Activated CD8-positive, alpha-beta T cell treated with anti-CD3 and anti-CD28 coated beads, Interleukin-2, amount 10 ng/mL, durations not matched to agents 7 days and 5 days (primary cell): ENCODE measurements around the gene SRSF9. TPM values are rescaled to one million over a fixed set of nuclear protein-coding genes. Genes with fewer than 3 reads are reported as not detected.
"Not testable (repeated sequence)": the region's sequence is repeated elsewhere in the genome, so short reads cannot be mapped to it uniquely, and the experiment has no call there.

Experiments used
- ATAC-seq: fragments of 150-1000 bp; cut with Tn5 transposase; one replicate; pipeline ENCODE4 v1.10.0; 2021; ENCODE audit warnings: moderate library complexity
- CTCF ChIA-PET: fragments of 350-600 bp; sonication (Branson Sonifier 250); formaldehyde crosslinking; loops from one replicate; lab custom pipeline; 2021; ENCODE audit warnings: antibody characterized with exemption; lab: Charles Lee
- POLR2A ChIA-PET: fragments of 350-600 bp; sonication (Branson Sonifier 250); formaldehyde crosslinking; loops from one replicate; lab custom pipeline; 2021; ENCODE audit warnings: antibody characterized with exemption; lab: Charles Lee
- DNase-seq: peaks from one replicate; pipeline ENCODE4 v3.0.0-alpha.2; 2020
- H3K27ac Mint-ChIP-seq: one replicate; pipeline ENCODE4 v1.8.0; 2021; ENCODE audit warnings: mild to moderate bottlenecking, mixed read lengths
- H3K27me3 Mint-ChIP-seq: one replicate; pipeline ENCODE4 v1.8.0; 2021; ENCODE audit warnings: low read depth, mixed read lengths
- H3K36me3 Mint-ChIP-seq: one replicate; pipeline ENCODE4 v1.8.0; 2021; ENCODE audit warnings: low read depth, mixed read lengths
- H3K4me1 Mint-ChIP-seq: one replicate; pipeline ENCODE4 v1.8.0; 2021; ENCODE audit warnings: low read depth, mixed read lengths
- H3K4me3 Mint-ChIP-seq: one replicate; pipeline ENCODE4 v1.8.0; 2021; ENCODE audit warnings: mild to moderate bottlenecking, mixed read lengths
- H3K9me3 Mint-ChIP-seq: one replicate; pipeline ENCODE4 v1.8.0; 2022; ENCODE audit warnings: mixed read lengths; ENCODE audit not compliant: insufficient read depth
- total RNA-seq, 2 experiments: library from RNA; stranded (reverse); gene quantifications; one replicate each; pipeline ENCODE4 v1.2.3, GENCODE V29; 2021

SRSF9 gene
- total RNA-seq, 2 experiments from 2014 or later: 199 to 219 TPM

DNA sequence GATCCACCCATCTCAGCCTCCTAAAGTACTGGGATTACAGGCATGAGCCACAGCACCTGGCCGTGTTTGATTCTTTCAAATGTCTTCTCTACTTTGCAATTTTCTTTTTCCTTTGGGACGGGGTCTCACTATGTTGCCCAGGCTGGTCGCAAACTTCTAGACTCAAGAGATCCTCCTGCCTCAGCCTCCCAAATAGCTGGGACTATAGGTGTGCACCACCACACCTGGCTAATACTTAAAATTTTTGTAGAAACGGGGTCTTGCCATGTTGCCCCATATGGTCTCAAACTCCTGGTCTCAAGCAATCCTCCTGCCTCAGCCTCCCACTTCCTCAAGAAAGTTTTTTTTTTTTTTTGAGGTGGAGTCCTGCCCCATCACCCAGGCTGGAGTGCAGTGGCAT is 21.6 kb downstream of the SRSF9 start:
- peak overlapping the region; percentile 99 for H3K27ac Mint-ChIP-seq
- no peaks in the 10 kb centered on the region for H3K9me3 Mint-ChIP-seq
- no peak for ATAC-seq
- H3K4me1 Mint-ChIP-seq: peaks cover 40% of the 10 kb centered on the region
- ChIA-PET POLR2A (interaction anchor here (1.1 to 1.9 kb wide), 2 partner anchors 22 to 155 kb away, joined by 3 to 6 read pairs; partner anchors contain the start of genes RNU4-1 and SRSF9), CTCF (interaction anchor here (1.5 to 2.2 kb wide), 4 partner anchors 10 to 220 kb away, joined by 3 to 17 read pairs (median 7); partner anchors contain the start of gene SRSF9)
- DNase-seq: no peak
- H3K36me3 Mint-ChIP-seq: peaks cover 52% of the 10 kb centered on the region
- H3K27me3 Mint-ChIP-seq: no peaks in the 10 kb centered on the region
- peak overlapping the region; percentile 97 for H3K4me3 Mint-ChIP-seq

DNA sequence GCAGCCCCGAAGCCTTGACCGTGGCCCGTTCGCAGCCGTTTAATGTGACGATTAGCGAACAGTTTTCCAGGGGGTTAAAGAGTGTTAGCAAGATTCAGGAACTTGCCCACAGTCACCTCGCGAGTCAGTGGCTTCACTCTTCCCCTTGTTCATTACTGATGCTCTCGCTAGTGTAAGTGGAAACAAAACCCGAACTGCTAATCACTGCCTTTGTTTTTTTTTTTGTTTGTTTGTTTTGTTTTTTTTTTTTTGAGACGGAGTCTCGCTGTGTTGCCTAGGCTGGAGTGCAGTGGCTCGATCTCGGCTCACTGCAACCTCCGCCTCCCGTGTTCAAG is 22.7 kb downstream of the SRSF9 start:
- H3K27me3 Mint-ChIP-seq, DNase-seq, ATAC-seq, H3K9me3 Mint-ChIP-seq: not testable (repeated sequence)
- peaks cover 56% of the 10 kb centered on the region for H3K36me3 Mint-ChIP-seq
- ChIA-PET CTCF (interaction anchor here (1.5 to 2.5 kb wide), 5 partner anchors 11 to 219 kb away, joined by 3 to 17 read pairs (median 6); partner anchors contain the start of gene SRSF9), POLR2A (interaction anchor here (0.6 to 1.9 kb wide), 4 partner anchors 9 to 154 kb away, joined by 3 to 6 read pairs (median 3); partner anchors contain the start of genes RNU4-1 and SRSF9)
- H3K4me3 Mint-ChIP-seq: peak overlapping the region; percentile 97
- peaks cover 41% of the 10 kb centered on the region for H3K4me1 Mint-ChIP-seq
- peak overlapping the region; percentile 99 for H3K27ac Mint-ChIP-seq

DNA sequence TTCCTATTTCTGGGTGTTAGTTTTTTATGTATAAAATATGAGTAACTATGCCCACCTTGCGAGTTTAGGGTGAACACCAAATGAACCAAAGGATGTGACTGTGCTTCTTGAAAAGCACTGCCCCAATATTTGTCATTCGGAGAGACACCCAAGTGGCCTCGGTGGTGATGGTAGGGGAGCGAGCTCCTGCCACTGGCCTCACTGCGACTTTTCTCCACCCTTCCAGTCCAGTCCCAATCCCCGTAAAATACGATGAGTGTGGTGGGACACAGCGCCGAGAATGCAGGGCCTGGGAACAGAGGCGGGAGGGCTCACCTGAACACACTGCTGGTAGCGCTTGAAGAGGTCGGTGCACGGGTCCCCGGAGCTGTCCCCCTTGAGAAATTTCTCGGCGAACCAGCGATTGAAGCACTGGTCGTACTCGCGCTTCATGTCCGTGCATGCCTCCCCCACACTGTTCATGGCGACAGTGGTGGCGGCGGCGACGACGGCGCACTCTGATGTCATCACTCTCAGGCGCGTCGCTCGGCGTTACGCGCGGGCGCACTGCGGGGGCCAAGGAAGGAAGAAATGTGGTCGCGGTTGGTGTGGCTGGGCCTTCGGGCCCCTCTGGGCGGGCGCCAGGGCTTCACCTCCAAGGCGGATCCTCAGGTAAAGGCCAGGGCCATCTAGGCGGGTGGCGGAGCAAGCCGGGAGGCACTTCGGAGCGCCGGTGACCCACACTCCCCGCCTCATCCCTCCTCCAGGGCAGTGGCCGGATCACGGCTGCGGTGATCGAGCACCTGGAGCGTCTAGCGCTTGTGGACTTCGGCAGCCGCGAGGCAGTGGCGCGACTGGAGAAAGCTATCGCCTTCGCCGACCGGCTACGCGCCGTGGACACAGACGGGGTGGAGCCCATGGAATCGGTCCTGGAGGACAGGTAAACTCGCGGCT is 23.4 kb downstream of the SRSF9 start, which contains the start of the genes GATC and TRIAP1:
Gene GATC, plus strand, starts transcription at position 534 of the 933 bp plus-strand sequence. Its CDS starts 37 bp downstream, at position 571.
Gene TRIAP1, minus strand, starts transcription at position 474 of the 933 bp plus-strand sequence. Its CDS starts 12 bp downstream, at position 462.
- Mint-ChIP-seq H3K36me3 (peaks cover 62% of the 10 kb centered on the region), H3K4me3 (peak within 1 kb of the TSS; percentile 97), H3K9me3 (no peaks in the 10 kb centered on the region), H3K27ac (peak within 1 kb of the TSS; percentile 99), H3K27me3 (no peaks in the 10 kb centered on the region), H3K4me1 (peaks cover 41% of the 10 kb centered on the region)
- peak; percentile 96 for ATAC-seq
- ChIA-PET POLR2A (interaction anchor here (0.6 to 1.9 kb wide), 5 partner anchors 9 to 743 kb away, joined by 3 to 6 read pairs (median 3); partner anchors contain the start of gene SRSF9), CTCF (interaction anchor here (1.5 to 2.8 kb wide), 4 partner anchors 12 to 23 kb away, joined by 6 to 17 read pairs (median 12); partner anchors contain the start of gene SRSF9)
- DNase-seq: peak; percentile 92

- H3K27ac Mint-ChIP-seq: peak overlapping the region; percentile 99
- POLR2A ChIA-PET: interaction anchor here (1.3 kb wide), 1 partner anchor 14 kb away, joined by 3 read pairs; no protein-coding TSS in a partner anchor
- ATAC-seq (no peak), DNase-seq (no peak)
- CTCF ChIA-PET: interaction anchor here (1.4 to 2.8 kb wide), 4 partner anchors 9 to 25 kb away, joined by 3 to 17 read pairs (median 8); partner anchors contain the start of gene SRSF9
- no peaks in the 10 kb centered on the region for H3K9me3 Mint-ChIP-seq
- peaks cover 49% of the 10 kb centered on the region for H3K4me1 Mint-ChIP-seq
- H3K27me3 Mint-ChIP-seq: no peaks in the 10 kb centered on the region
- H3K36me3 Mint-ChIP-seq: peaks cover 70% of the 10 kb centered on the region
- H3K4me3 Mint-ChIP-seq: peak overlapping the region; percentile 97
Observed at GRCh38 chr12:120444676-120445075, 24.9 kb downstream of the SRSF9 start.

DNA sequence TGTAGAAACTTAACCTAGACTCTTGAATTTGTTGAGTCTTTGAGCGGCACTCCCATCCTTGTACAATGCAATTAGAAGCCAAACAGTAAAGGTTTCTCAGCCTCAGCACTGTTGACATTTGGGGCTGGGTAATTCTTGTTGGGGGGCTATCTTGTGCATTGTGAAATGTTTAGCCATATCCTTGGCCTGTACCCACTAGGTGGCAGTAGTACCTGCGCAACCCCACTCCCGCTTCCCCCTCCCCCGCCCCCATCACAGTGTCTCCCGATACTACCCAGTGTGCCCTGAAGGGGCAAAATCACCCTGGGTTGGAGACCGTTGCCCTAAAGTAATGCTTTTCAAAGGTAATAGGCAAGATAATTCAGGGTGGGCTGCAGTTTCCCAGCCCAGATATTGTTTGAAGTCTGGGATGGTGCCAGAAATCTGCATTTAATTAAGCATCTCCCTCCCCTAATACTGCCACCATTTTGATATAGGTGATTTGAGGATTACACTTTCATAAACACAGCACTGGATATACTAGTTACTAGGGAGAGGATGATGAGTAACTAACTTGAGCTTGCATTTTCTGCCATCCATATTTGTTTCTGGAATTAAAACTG is 29.8 kb downstream of the SRSF9 start:
- peaks cover 31% of the 10 kb centered on the region for H3K4me1 Mint-ChIP-seq
- DNase-seq (peak; percentile 86), ATAC-seq (peak; percentile 42)
- CTCF ChIA-PET: interaction anchor here (0.6 to 2.0 kb wide), 19 partner anchors 14 to 212 kb away, joined by 3 to 27 read pairs (median 4); partner anchors contain the start of genes COQ5, DYNLL1, POP5 and SIRT4
- peaks cover 48% of the 10 kb centered on the region for H3K36me3 Mint-ChIP-seq
- H3K9me3 Mint-ChIP-seq: no peaks in the 10 kb centered on the region
- no peaks in the 10 kb centered on the region for H3K27me3 Mint-ChIP-seq
- H3K4me3 Mint-ChIP-seq: peak overlapping the region; percentile 45
- POLR2A ChIA-PET: interaction anchor here (1.0 kb wide), 2 partner anchors 29 to 149 kb away, joined by 3 to 4 read pairs; no protein-coding TSS in a partner anchor
- no peak overlapping the region for H3K27ac Mint-ChIP-seq

- ATAC-seq (no peak), DNase-seq (no peak)
- H3K4me1 Mint-ChIP-seq: peaks cover 20% of the 10 kb centered on the region
- H3K27me3 Mint-ChIP-seq: no peaks in the 10 kb centered on the region
- POLR2A ChIA-PET: interaction anchor here (1.3 to 2.1 kb wide), 5 partner anchors 20 to 147 kb away, joined by 4 to 10 read pairs (median 4); partner anchors contain the start of genes RNU4-1, RNU4-2 and SIRT4
- H3K27ac Mint-ChIP-seq: peak overlapping the region; percentile 92
- CTCF ChIA-PET: interaction anchor here (1.0 to 2.3 kb wide), 11 partner anchors 11 to 249 kb away, joined by 3 to 12 read pairs (median 6); partner anchors contain the start of genes DYNLL1, POP5 and SIRT4
- no peaks in the 10 kb centered on the region for H3K9me3 Mint-ChIP-seq
- H3K36me3 Mint-ChIP-seq: peaks cover 37% of the 10 kb centered on the region
- H3K4me3 Mint-ChIP-seq: peak overlapping the region; percentile 83
Observed at GRCh38 chr12:120438495-120439198, 30.9 kb downstream of the SRSF9 start.

DNA sequence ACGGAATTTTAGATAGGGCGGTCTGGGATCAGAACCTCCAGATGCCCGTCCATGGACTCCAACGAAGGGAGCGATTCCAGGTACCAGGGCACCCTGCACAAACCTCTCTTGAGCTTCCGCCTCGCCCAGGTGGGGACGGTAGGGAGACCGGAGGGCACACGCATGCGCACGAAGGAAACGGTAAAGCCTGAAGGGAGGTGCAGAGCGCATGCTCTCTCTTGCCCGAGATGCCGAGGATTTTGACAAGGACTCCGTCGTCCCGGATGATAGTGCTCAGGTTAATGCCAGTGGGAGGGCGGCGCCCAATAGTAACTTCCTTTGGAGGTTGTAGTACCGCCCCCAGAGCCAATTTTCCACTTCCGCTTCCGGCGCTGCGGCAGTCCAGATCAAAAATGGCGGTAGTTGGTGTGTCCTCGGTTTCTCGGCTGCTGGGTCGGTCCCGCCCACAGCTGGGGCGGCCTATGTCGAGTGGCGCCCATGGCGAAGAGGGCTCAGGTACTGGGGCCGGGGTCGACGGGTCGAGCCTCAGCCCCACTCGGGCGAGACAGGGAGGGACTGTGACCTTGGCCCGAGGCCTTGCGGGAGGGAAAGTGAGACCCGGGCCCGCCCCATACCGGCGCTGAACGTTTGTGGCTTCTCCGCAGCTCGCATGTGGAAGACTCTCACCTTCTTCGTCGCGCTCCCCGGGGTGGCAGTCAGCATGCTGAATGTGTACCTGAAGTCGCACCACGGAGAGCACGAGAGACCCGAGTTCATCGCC is 31.6 kb downstream of the SRSF9 start, which contains the start of gene COX6A1:
Gene COX6A1, plus strand, starts transcription at position 379 of the 760 bp plus-strand sequence. Its CDS starts 14 bp downstream, at position 393.
- ChIA-PET POLR2A (interaction anchor here (0.5 to 2.1 kb wide), 8 partner anchors 9 to 962 kb away, joined by 3 to 10 read pairs (median 4); partner anchors contain the start of genes RNU4-1, RNU4-2 and SIRT4), CTCF (interaction anchor here (0.6 to 2.3 kb wide), 13 partner anchors 12 to 144 kb away, joined by 3 to 12 read pairs (median 4); partner anchors contain the start of genes DYNLL1, POP5 and SIRT4)
- Mint-ChIP-seq H3K4me3 (peak within 1 kb of the TSS; percentile 83), H3K27me3 (no peaks in the 10 kb centered on the region), H3K9me3 (no peaks in the 10 kb centered on the region), H3K36me3 (peaks cover 31% of the 10 kb centered on the region), H3K4me1 (peaks cover 24% of the 10 kb centered on the region), H3K27ac (peak within 1 kb of the TSS; percentile 92)
- peak; percentile 98 for ATAC-seq
- peak; percentile 99 for DNase-seq

DNA sequence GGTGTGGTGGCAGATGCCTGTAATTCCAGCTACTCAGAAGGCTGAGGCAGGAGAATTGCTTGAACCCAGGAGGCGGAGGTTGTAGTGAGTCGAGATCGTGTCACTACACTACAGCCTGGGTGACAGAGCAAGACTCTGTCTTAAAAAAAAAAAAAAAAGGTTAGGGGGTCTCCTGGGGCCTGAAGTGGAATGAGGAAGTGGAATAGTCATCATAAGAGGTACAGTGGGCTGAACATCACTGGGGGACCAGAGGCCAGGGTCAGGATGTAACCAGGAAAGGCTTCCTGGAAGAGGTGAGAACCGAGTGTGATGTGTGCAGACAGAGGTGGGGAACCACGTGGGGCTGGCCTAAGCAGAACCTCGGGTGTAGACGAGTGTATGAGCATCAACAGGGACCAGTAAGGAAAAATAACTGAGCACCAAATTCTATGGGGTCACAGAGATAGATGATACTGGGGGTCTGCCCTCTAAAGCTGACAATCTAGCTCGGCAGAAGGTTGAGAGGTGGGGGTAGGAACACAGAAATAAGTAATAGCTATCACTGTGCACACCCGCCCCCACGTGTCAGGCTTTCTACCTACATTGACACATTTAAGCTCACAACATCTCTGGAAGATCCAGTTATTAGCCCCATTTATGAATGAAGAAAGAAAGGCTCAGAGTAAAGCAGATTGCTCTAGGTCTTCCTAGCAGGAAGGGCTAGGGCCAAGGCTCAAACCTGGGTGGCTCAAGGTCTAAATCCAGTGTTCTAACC is 36.6 kb downstream of the SRSF9 start:
- Mint-ChIP-seq H3K36me3 (peaks cover 1% of the 10 kb centered on the region), H3K27me3 (peaks cover 9% of the 10 kb centered on the region), H3K9me3 (no peaks in the 10 kb centered on the region), H3K4me3 (no peak overlapping the region), H3K27ac (no peak overlapping the region), H3K4me1 (peaks cover 15% of the 10 kb centered on the region)
- no peak for DNase-seq
- ATAC-seq: no peak
- ChIA-PET CTCF (interaction anchor here (0.7 to 1.7 kb wide), 5 partner anchors 10 to 131 kb away, joined by 3 to 6 read pairs (median 3); partner anchors contain the start of gene SIRT4), POLR2A (no interaction called here)

GRCh38 chr12:120429368-120429767 is 40.2 kb downstream of the SRSF9 start:
- Mint-ChIP-seq H3K27me3 (peaks cover 9% of the 10 kb centered on the region), H3K27ac (no peak overlapping the region), H3K9me3 (no peaks in the 10 kb centered on the region), H3K36me3 (no peaks in the 10 kb centered on the region), H3K4me1 (peaks cover 10% of the 10 kb centered on the region), H3K4me3 (no peak overlapping the region)
- DNase-seq (no peak), ATAC-seq (no peak)
- CTCF ChIA-PET: interaction anchor here (0.6 to 2.0 kb wide), 15 partner anchors 8 to 202 kb away, joined by 3 to 6 read pairs (median 4); partner anchors contain the start of genes POP5, PXN and SIRT4
- POLR2A ChIA-PET: interaction anchor here (0.9 kb wide), 1 partner anchor 228 kb away, joined by 3 read pairs; no protein-coding TSS in a partner anchor
